Activated CD8-positive, alpha-beta memory T cell treated with anti-CD3 and anti-CD28 coated beads, Interleukin-2, amount 50 U/mL, for 24 hours (primary cell): ENCODE measurements around the gene FAM120C.

Experiments
- DNase-seq: peaks from one replicate; pipeline ENCODE4 v3.0.0-alpha.2; 2020; ENCODE audit errors: extremely low read depth

The FAM120C gene

DNA sequence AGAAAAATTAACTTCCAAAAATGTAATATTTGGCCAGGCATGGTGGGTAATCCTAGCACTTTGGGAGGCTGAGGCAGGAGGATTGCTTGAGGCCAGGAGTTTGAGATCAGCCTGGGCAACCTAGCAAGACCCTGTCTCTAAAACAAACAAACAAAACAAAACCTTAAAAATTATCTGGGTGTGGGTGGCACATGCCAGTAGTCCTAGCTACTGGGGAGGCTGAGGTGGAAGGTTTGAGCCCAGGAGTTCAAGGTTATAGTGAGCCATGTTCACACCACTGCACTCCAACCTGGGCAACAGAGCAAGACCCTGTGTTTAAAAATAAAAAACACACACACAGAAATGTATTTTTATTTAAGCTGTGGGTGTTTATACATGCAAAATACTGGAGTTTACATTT, 12.0 kb downstream of the FAM120C start:
- no peak for DNase-seq

DNA sequence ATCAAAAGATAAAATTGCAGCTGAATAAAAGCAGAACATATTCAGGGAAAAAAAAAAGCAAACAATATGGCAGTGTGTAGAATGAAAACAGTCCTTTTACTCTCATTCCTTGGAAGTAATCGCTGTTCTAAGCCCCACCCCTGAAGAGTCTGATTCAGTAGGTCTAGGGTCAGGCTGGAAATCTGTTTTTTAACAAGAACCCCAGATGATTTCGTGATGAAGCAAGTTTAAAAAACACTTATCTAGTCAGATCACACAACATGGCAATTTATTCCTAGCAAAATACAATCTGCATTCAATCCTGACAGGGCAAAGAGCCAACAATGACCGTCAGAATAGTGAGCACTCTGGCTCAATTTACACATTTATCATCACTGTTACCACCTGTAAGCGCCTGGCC, 16.1 kb downstream of the FAM120C start:
- DNase-seq, result no peak

DNA sequence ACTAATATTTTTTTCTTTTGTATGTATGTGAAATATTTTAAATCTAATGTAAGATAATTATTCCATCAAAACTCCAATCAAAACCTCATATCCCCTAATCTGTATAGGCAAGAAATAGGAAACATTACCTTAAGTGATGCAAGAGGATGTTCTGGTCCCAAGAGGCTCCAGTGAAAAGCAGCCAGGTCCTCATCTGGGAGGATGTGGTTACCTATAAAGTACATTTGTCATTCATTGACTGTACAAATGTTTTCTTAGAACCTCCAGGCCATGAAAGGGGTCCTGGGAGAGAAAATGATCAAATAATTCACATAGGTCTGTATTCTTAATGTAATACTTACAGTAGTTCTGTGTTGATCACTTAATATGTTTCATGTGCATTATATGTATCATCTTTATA, 25.5 kb downstream of the FAM120C start:
- DNase-seq, result no peak

DNA sequence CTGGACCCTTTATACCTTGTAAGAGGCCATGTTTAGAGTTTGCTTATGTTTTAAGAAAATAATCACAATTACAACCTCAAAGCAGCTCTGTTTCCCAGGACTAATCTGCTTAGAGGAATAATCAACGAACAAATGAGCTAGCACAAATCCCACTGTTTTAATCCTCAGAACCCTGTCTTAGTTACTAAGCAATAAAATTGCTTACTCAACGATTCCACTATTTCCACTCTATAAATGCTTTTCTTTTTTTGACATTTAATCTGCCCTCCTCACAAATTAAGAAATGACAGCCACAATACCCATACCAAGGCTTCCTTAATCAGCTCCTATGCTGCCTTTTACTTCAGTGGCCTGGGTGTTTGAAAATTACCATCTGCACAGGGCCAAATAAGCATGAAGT, 48.8 kb downstream of the FAM120C start:
- no peak for DNase-seq

DNA sequence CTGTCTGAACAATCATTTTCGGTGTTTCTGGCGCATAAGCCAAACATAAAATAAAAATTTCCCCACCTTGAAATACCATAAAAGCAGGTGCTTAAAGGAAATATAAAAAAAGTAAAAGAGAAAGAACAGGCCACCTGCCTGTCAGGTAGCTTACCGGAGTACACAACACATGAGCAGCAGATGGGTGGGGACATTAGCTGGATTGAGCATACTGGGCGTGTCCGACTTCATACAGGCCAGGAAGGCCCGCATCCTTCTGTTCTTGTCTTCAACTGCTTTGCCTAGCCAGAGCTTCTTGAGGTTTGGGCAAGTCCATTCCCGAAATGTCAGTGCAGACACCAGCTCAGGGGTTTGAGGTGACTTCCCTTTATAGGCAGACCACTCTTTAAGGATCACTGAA, 66.7 kb downstream of the FAM120C start:
- no peak for DNase-seq

DNA sequence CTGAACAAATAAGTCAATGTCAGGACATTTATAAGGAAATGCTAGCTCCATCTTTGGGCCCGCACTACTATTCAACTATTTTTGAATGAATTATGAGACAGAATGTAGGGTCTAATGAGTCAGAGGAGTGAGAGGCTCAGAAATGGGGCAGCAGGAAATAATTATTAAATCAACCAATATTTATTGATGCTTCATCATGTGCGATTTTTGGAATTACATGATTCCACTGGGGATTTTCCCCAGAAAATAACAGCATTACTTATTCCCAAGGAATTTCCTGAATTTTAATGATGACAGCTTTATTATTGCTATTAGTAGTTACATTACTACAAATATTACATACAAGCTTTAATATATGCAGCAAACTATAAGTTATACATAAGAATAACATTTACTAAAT, 89.5 kb downstream of the FAM120C start:
- no peak for DNase-seq

DNA sequence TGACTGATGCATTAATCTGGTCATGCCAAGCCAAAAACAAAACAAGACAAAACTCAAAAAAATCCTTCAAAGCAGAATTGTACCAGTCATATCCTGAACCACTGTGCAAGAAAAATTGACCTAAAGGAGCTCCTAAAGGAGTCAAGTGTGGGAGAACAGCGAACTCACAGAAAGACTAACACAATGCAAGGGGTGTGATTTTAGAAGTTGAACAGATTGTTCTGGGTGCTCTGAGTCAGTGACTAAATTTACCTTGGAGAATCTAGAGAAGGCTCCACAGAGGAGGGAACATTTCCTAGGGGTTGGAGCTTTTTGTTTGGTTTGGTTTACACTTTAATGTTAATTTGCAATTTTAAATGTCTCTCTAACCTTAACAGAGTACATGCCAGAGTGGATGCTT, 89.9 kb downstream of the FAM120C start:
- DNase-seq, result no peak

DNA sequence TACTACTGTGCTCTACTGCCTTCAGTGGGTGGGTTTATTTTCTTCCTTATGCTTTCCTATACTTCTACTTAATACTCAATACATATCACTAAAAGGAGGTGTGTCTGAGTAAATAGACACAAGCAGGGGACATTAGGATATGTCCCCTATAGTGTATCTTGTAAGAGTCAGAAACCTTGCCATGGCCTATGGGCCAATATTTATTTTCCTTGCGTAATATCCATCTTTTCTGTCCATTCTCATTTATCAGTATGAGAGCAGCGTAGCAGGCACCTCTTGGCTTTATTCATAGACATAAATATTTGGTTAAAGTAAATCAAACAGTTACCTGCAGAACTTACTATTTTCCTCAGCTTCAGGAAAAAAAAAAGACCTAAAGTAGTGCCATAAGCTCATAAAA, 92.2 kb downstream of the FAM120C start:
- no peak for DNase-seq

DNA sequence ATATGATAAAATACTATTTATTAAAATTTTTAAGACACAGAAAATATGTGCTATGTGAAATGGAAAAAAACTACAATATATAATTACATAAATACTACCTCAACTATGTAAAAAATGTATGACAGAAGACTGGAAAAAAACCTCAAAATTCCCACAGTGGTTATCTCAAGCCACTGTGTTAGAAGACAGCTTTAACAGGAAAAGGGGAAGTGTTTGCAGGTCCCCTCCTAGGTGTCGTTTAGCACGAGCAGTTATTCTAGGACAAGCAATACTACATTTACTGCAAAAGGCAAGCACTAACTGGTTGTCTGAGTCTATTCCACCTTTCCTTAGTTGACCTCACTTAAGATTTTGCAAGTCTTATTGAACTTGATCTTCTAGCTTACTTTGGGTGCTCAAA, 93.9 kb downstream of the FAM120C start:
- no peak for DNase-seq

DNA sequence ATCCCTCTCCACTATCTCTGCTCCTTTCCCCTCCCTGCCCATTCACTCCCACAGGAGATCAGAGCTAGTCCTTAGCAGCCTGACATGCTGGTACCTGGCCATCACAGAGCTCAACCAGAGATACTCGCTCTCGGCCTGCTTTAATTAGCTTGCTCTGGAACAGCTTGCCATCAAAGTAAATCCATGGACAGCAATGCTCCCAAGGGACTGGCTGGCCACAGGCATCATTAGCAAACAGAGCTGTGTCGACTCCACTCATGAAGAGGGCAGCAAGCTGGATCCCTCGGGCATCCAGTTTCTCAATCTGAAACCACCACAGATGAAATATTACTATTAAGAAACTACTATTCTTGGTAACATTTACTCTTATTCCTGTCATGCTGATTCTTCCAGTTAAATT, 95.4 kb downstream of the FAM120C start:
- no peak for DNase-seq

DNA sequence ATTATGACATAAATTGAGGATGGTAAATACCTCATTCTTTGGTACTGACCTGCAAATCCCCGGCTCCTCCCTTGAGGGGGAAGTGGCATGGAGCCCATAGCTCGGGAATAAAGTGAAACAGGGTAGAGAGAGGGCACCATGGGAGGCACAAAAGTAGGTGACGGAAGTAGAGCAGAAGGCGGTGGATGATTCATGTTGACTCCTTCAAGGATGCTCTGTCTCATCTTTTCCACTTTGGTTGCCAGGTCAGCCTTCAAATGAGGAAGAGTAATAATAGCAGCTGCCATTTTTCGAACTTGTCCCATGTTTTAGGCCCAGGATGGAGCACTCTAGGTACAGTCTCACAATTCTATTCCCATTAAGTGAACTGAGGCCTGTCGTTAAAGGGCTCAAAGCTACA, 97.4 kb downstream of the FAM120C start:
- DNase-seq, result no peak

DNA sequence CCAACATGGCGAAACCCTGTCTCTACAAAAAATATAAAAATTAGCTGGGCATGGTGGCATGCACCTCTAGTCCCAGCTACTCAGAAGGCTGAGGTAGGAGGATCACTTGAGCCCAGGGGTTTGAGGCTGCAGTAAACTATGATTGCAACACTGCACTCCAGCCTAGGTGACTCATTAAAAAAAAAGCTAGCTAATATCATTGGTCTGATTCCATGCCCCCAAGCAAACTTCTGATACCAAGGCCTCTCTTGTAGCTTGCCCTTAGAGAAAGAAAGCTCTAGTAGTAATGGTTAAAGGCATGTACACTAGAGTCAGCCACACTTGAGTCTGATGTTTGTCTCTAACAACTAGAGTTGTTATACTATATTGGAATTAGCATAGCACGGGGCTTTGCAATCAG, 106.2 kb downstream of the FAM120C start:
- no peak for DNase-seq

DNA sequence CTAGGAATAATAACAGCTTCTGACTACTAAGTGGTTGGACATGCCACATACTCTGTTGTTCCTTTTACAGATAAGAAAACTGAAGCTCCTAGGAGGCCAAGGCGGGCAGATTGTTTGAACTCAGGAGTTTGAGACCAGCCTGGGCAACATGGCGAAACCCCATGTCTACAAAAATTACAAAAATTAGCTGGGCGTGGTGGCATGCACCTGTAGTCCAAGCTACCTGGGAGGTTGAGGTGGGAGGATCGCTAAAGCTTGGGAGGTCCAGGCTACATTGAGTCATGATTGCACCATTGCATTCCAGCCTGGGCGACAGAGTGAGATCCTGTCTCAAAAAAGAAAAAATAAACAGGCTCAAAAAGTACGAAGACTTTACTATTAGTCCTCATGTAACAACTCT, 108.2 kb downstream of the FAM120C start:
- DNase-seq, result no peak

DNA sequence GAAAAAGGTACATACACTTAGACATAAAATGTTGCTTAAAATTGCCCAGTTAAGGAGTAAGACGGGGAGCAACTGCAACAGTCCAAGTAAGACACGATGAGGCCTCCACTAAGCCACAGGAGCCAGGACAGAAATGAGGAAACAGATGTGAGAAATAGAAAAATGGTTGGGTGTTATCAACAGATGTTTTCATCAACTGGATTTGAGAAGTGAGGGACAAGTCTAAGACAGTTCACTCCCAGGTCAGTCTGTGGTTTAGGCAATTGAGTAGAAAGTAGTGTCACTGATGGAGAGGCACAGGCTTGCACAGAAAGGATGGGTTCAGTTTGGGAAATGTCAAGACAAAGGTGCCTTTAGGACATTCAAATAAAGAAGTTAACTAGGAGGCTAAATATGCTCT, 115.3 kb downstream of the FAM120C start:
- DNase-seq, result no peak

DNA sequence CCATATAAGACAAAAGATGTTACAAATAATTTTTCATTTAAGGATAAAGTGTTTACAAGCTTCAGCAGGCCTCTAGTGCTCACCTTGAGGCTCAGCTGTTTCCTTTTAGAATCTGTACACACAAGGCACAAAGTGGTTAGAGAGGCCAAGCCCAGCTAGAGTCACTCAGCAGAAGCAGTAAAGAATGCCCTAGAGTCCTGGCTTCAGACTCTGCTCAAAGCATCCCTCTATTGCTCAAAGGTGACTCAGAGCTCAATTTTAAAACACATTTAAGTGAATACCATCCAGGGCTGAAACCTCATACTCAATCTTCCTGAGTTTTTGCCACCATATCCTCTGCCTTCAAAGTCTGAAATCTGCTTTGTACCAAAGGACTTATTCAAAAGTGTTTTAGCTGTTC, 116.2 kb downstream of the FAM120C start:
- no peak for DNase-seq

DNA sequence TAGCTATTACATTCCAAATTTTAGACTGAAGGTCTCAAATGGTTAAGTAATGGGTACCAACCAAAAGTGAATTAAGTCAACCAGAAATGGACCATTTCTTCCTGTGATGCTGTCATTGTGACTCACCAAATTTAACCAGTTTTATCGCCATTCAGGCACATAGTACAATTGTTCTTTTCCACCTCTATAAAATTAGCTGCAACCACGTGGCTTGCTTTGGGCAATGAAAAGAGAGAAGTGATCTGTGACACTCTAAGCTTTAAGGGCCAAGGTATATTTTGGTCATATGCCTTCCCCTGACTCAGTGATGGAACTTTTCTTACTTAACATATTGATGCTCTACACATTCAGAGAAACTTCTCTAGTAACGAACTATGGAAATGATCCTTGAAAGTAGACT, 118.5 kb downstream of the FAM120C start:
- DNase-seq, result no peak

DNA sequence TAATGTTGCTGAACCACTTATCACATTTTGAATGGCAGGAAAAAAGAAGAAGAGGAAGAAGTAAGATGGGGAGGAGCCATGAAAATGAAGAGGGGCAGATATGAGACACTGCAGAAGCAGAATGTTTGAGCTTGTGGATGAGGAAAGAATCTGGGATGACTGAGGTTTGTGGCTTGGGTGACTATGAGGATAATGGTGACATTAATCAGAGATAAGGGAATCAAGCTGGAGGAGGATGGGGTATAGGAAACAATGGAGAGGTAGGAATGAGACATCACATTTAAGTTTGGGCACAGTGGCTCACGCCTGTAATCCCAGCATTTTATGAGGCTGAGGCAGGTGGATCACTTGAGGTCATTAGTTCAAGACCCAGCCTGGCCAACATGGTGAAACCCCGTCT, 119.7 kb downstream of the FAM120C start:
- no peak for DNase-seq

DNA sequence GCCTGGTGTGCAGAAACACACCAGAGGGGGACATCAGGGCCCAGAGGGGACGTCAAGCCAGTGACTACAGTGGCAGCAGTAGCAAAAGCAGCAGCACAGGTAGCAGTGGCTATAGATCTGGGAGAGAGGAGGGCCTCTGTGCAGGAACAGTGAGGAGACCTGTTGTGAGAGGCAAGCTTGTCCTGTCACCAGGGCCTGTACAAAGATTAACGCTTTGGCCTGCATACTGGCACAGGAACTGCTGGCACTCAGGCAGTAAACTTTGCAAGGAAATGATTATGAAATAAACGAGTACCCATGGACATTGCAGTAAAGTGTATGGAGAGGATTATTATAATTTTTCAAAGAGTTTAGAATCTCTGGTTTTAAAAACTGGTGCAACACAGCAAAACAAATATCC, 133.3 kb downstream of the FAM120C start:
- no peak for DNase-seq

DNA sequence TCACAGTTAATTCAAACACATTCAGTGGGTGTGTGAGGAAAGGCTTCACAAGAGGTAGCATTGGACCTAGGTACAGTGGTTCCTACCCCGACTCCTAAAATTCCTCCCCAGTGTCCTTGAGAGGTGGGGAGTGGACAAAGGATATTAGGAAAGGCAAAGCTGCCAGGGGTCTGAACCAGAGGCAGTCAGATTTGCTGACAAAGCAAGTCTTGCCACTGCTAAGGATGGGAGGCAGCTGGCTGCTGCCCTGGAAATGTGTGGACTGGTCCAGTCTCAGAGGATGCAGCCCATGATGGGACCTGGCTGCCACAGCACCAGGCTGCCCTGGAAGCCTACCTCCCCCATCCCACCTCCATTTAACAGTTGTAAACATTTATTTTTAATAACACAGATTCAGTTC, 134.6 kb downstream of the FAM120C start:
- DNase-seq, result no peak

DNA sequence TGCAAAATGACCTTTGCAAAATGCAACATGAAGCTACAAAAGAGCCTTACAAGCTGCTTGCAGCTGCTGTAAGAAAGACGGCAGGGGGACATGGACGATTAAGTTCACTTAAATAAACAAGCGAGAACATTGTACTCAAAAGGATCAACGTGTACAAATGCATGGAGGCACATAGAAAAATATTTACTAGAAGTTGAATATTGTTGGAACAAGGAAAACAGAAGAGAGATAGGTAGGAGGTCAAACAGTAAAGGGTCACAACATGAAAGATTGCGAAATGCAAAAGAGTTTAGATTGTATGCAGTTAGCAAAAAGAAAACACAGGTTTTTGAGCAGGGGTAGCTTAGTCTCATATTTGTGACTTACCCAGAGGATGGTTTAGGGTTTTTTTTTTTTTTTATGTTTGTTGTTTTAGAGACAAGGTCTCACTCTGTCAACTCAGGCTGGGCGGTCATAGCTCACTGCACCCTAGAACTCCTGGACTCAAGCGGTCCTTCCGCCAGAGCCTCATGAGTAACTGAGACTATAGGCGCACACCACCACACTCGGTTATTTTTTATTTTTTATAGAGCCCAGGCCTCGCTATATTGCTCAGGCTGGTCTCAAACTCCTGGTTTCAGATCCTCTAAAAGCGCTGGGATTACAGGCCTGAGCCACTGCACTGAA, 137.4 kb downstream of the FAM120C start:
- DNase-seq, result no peak

DNA sequence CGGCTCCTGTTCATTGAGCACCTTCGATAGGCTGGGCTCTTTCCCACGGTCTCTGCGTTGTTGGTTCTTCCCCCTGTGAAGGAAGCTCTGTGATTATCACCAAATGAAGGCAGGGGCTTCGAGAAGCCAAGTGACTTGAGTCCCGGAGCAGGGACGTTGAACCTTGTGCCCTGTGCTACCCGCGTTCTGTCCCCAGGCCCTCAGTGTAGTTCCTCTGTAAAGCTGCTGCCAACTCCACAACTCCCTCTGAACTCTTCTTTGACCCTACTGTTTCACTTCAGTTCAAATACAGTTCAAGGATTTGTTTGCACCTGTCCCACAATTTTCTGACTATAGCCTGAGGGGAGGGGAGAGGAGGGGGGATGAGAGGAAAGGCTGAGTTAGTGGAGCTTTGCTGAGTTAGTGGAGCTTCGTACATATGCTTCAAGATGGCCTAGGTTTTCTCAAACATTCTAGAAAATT, 138.1 kb downstream of the FAM120C start:
- no peak for DNase-seq

DNA sequence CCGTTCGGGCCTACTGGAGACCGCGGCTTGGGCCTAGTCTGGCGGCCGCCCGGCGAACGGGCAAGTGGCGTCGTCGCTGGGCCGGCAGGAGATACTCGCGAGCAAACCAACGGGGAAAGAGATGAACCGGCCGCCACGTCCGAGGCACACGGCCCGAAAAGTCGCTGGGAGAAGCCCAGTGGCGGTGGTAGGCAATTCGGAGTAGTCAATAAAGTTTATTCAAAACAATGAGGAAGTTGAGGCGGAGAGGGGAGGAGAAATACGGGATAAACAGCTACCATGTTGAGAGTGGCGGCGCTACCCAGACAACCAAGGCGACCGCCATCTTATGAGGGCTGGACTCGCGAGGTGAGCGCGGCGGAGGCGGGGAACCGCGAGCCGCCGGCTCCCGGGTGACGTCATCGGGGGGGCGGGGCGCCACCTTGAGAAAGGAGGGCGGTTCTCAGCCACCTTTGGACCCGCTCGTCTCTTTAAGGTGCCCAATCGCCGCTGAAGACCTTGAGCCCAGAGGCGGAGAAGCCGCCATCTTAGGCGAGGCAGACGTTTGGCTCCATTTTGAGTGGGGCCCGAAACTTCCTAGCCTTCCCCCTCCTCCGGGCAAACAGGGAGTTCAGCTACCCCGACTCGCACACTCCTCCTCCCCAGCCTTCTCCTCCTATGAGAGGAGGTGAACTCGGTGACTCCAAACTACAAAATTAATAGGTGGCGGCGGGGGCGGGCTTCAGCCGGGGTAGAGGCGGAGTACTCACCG, 138.8 kb downstream of the FAM120C start, which contains the start of gene PHF8:
Gene PHF8 (minus strand): TSS at position 348 of the 751 bp plus-strand sequence. CDS start 1,745 bp downstream, outside the sequence.
- DNase-seq, result peak; percentile 80

DNA sequence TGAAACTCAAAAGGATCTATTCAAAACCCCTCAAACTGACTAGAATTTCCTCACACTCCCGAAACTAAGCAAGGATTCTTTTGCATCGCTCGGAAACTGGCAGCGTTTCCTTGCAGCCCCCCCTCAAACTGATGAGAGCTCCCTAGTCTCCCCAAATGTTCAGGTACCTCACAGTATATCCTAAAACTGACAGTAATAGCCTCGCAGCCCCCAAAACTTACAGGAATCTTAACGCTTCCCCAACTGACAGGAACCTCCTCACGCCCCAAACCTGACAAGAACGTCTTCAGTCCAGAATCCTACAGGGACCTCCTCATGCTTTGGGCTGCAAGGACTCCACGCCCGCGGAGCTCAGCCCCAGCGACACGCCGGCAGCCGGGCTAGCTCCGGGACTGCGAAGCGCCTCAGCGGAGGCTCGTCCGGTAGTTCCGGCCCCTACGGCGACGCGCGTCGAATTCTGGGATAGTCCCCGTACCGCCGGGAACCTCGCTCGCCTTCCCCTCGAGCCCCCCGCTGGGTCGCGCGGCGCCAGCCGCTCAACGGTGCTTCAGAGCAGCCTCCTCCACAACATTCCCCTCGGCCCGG, 139.4 kb downstream of the FAM120C start:
- no peak for DNase-seq
